Fibroblast of mammary gland (primary cell): ENCODE measurements around the gene HTRA3.

Source experiments
- DNase-seq: peaks from one replicate; pipeline ENCODE4 v3.0.0-alpha.2; 2010; ENCODE audit warnings: low read depth
- H3K4me3 ChIP-seq: 2 replicates; pipeline ENCODE4 v1.5.1; 2011; ENCODE audit warnings: low read depth, mild to moderate bottlenecking, low read length, moderate library complexity; ENCODE audit not compliant: control insufficient read depth
- CTCF ChIP-seq: conservative IDR thresholded peaks from 2 replicates; pipeline ENCODE4 v1.5.1; 2011; ENCODE audit warnings: low read depth, low read length, inconsistent platforms; ENCODE audit not compliant: control insufficient read depth, insufficient read depth

The HTRA3 gene

GRCh38 chr4:8329859-8330761, 60.6 kb downstream of the HTRA3 start:
- no peak overlapping the region for H3K4me3 ChIP-seq
- no peak for DNase-seq
- no peak for TF ChIP-seq CTCF

- no peak for TF ChIP-seq CTCF
- DNase-seq = no peak
- H3K4me3 ChIP-seq = no peak overlapping the region
Observed at GRCh38 chr4:8330821-8331574, 61.4 kb downstream of the HTRA3 start.

GRCh38 chr4:8331575-8331955, 62.0 kb downstream of the HTRA3 start:
- no peak for DNase-seq
- TF ChIP-seq CTCF = no peak
- no peak overlapping the region for H3K4me3 ChIP-seq

- no peak for TF ChIP-seq CTCF
- no peak for DNase-seq
- no peak overlapping the region for H3K4me3 ChIP-seq
Observed at GRCh38 chr4:8332038-8332857, 62.7 kb downstream of the HTRA3 start.

- DNase-seq = no peak
- no peak for TF ChIP-seq CTCF
- H3K4me3 ChIP-seq = no peak overlapping the region
Observed at GRCh38 chr4:8332891-8333331, 63.4 kb downstream of the HTRA3 start.

GRCh38 chr4:8333726-8334460, 64.3 kb downstream of the HTRA3 start:
- no peak overlapping the region for H3K4me3 ChIP-seq
- no peak for TF ChIP-seq CTCF
- DNase-seq = no peak
